ENCODE data around the gene PUSL1.

PUSL1 gene, protein sequence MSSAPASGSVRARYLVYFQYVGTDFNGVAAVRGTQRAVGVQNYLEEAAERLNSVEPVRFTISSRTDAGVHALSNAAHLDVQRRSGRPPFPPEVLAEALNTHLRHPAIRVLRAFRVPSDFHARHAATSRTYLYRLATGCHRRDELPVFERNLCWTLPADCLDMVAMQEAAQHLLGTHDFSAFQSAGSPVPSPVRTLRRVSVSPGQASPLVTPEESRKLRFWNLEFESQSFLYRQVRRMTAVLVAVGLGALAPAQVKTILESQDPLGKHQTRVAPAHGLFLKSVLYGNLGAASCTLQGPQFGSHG

DNA sequence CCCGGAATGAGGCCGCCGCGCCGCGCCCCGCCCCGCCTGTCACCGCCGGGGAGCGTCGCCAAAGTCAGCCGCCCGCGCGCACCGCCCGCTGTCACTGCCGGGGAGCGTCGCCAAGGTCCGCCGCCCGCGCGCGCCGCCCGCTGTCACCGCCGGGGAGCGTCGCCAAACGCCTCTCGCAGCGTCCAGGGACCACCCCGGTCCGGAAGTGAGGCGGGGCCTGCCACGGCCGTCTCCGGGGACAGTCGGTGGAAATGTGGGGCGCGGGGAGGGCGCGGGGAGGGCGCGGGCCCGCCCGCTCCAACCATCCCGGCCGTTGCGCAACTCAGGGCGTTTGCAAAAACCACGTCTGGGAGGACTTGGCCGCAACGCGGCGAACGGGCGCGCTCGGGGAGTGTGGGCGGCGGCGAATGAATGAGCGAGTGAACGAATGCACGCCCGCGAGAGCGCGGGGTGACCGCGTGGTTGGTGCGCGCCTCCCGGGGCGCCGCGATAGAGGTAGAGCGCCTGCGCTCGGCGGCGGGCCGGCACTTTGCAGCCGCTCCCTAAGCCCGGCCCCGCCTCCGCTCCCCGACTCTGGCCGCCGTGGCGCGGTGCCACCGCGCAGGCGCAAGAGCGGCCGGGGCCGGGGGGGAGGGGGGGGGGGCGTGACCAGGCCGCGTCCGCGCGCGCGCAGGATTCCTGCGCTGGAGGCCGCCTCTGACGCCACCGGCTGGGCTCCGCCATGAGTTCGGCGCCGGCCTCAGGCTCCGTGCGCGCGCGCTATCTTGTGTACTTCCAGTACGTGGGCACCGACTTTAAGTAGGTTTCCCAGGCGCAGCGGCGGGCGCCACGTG is at the start of gene PUSL1, which contains the start of gene ACAP3:
TSS of gene PUSL1 (plus strand) at position 675 of the 833 bp plus-strand sequence. CDS start at position 722, 47 bp downstream.
TSS of gene ACAP3 (minus strand) at position 8 of the 833 bp plus-strand sequence. CDS start 115 bp downstream, outside the sequence.
- peak; percentile 96 for DNase-seq (ENCODE audit: extremely low spot score)
- ChIA-PET CTCF (no interaction called here), POLR2A (no interaction called here)
- TF ChIP-seq ZNF384 (IDR thresholded peaks at IDR 0.05), result no peak
- TF ChIP-seq L3MBTL2 (conservative IDR thresholded peaks at IDR 0.05), result peak; percentile 67
- TF ChIP-seq, protein P1, sequence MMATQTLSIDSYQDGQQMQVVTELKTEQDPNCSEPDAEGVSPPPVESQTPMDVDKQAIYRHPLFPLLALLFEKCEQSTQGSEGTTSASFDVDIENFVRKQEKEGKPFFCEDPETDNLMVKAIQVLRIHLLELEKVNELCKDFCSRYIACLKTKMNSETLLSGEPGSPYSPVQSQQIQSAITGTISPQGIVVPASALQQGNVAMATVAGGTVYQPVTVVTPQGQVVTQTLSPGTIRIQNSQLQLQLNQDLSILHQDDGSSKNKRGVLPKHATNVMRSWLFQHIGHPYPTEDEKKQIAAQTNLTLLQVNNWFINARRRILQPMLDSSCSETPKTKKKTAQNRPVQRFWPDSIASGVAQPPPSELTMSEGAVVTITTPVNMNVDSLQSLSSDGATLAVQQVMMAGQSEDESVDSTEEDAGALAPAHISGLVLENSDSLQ (IDR thresholded peaks at IDR 0.05), result no peak
- TF ChIP-seq HDGF (IDR thresholded peaks at IDR 0.05; ENCODE audit: borderline replicate concordance), result no peak
- TF ChIP-seq CTBP1 (IDR thresholded peaks at IDR 0.05; ENCODE audit: borderline replicate concordance), result 0 out of 2 replicates have a peak, but pooled peaks have one; percentile 33
- peak; percentile 18; the same call in 1 of the 2 replicates for TF ChIP-seq FOXM1 (IDR thresholded peaks at IDR 0.05; ENCODE audit: borderline replicate concordance)
- TF ChIP-seq LEF1 (IDR thresholded peaks at IDR 0.05; ENCODE audit: borderline replicate concordance), result 0 out of 2 replicates have a peak, but pooled peaks have one; percentile 42
- TF ChIP-seq ELF4 (IDR thresholded peaks at IDR 0.05), result peak; percentile 29; the same call in 1 of the 2 replicates
- 0 out of 2 replicates have a peak, but pooled peaks have one; percentile 32 for TF ChIP-seq ARNT (IDR thresholded peaks at IDR 0.05)

DNA sequence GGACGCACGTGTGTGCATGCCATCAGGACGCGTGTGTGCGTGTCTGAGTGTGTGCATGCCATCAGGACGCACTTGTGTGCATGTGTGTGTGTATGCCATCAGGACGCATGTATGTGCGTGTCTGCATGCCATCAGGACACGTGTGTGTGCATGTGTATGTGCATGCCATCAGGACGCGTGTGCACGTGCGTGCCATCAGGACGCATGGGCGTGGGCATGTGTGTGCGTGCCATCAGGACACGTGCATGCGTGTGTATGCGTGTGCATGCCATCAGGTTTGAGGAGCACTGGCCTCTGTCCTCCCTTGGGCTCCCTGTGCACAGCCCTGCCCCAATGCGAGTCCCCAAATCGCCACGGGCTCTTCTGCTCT is 49.3 kb upstream of the PUSL1 start:
- TF ChIP-seq FOXM1 (IDR thresholded peaks at IDR 0.05; ENCODE audit: borderline replicate concordance) (no peak), BHLHE40 (IDR thresholded peaks at IDR 0.05; ENCODE audit: borderline replicate concordance) (no peak), FOXA1 (IDR thresholded peaks at IDR 0.05) (no peak), LEF1 (IDR thresholded peaks at IDR 0.05; ENCODE audit: borderline replicate concordance) (no peak), L3MBTL2 (conservative IDR thresholded peaks at IDR 0.05) (no peak), SUZ12 (IDR thresholded peaks at IDR 0.05) (no peak), HDGF (IDR thresholded peaks at IDR 0.05; ENCODE audit: borderline replicate concordance) (no peak), CTBP1 (IDR thresholded peaks at IDR 0.05; ENCODE audit: borderline replicate concordance) (no peak), ZNF384 (IDR thresholded peaks at IDR 0.05) (no peak), NFRKB (IDR thresholded peaks at IDR 0.05) (no peak), ARNT (IDR thresholded peaks at IDR 0.05) (no peak), ELF4 (IDR thresholded peaks at IDR 0.05) (no peak), FOXK2 (IDR thresholded peaks at IDR 0.05) (no peak)
- TF ChIP-seq, protein P1 (IDR thresholded peaks at IDR 0.05), result no peak
- POLR2A ChIA-PET, result no interaction called here
- DNase-seq (ENCODE audit: extremely low spot score), result no peak
- CTCF ChIA-PET, result no interaction called here

DNA sequence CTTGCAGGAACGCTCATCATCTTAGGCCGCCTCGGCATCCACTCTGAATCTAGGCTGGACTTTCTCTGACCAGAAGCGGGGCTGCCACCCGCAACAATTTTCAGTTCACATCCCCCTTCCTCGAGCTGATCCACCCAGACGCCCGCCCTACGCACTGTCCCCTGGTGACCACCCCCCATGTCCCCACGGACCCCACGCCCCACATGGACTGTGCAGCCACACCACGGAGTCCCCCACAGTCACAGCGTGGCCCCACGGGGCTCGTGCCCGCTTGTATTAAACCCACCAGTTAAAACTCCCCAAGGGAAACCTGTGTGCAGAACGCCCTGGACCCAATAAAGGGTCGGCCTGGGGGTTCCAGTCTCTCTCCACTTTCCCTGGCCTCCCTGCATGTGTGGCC is 48.9 kb upstream of the PUSL1 start:
- POLR2A ChIA-PET, result no interaction called here
- DNase-seq (ENCODE audit: extremely low spot score), result no peak
- CTCF ChIA-PET, result no interaction called here
- no peak for TF ChIP-seq HDGF (IDR thresholded peaks at IDR 0.05; ENCODE audit: borderline replicate concordance)
- no peak for TF ChIP-seq SP1 (IDR thresholded peaks at IDR 0.05)
- TF ChIP-seq FOXM1 (IDR thresholded peaks at IDR 0.05; ENCODE audit: borderline replicate concordance), result no peak
- TF ChIP-seq LEF1 (IDR thresholded peaks at IDR 0.05; ENCODE audit: borderline replicate concordance), result no peak
- TF ChIP-seq BHLHE40 (IDR thresholded peaks at IDR 0.05; ENCODE audit: borderline replicate concordance), result no peak
- no peak for TF ChIP-seq L3MBTL2 (conservative IDR thresholded peaks at IDR 0.05)
- TF ChIP-seq, protein P1 (IDR thresholded peaks at IDR 0.05), result no peak

DNA sequence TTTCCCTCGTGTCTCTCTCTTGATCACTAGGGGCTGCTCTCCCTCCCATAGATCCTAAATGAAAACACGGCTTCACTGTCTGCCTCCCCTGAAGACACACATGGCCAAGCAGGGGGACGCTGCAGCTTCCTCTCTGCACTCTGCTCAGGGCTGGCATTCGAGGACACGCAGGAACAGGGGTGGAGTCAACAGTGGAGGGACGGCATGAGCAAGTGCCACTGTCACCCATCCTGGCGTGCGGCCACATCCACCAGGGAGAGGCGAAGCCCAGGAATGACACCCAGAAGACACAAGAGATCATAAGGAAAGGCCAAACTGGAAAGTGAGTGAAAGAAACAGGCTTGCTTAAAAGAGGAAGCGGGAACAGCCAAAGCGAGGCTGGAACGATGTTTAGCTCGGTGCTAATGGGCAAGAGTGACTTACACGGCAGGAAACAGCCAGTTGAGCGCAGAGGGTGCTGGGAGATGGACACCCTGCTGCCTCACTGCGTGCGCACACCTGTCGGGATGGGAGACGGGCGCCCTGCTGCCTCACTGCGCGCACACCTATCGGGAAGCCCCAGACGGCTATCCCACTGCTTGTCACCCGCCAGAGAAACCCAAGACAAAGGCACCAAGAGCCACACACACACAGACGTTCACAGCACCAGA is 48.3 kb upstream of the PUSL1 start:
- CTCF ChIA-PET, result no interaction called here
- TF ChIP-seq, protein P1 (IDR thresholded peaks at IDR 0.05), result no peak
- no peak for TF ChIP-seq BHLHE40 (IDR thresholded peaks at IDR 0.05; ENCODE audit: borderline replicate concordance)
- POLR2A ChIA-PET, result interaction anchor here (0.9 kb wide), 1 partner anchor 13 kb away, joined by 3 read pairs; the partner anchor contains the start of gene UBE2J2
- no peak for DNase-seq (ENCODE audit: extremely low spot score)

DNA sequence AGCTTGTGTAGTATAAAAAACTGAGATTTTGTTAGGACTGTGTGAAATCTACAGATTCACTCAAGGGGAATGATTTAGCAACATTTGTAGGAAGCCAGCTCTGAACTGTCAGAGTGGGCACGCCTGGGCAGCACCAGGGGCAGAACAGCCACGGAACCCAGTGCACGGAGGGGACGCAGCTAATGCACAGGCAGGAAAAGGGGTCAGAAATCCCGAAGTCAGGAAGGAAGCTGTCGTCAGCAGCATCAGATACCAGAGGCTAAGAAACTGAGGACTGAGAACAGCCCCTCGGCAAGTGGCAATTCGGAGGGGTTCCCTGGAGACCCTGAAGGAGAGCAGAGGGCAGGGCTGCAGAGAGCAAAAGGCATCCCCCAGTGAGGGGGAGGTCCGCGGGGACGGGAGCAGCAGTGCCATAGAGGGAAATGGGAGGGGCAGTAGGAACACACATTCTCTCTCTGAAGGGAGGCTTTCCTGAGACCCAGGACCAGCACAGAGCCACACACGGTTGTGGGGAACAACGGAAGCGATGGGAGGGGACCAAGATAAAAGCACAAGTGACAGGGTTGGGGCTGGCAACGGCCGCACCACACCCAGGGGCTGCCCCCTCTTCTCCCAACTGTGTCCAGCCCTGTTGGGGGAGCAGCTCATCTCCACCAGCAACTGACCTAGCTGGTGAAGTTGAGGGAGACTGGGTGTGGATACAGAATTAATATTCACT is 47.4 kb upstream of the PUSL1 start:
- no peak for TF ChIP-seq NFRKB (IDR thresholded peaks at IDR 0.05)
- no peak for TF ChIP-seq ZNF384 (IDR thresholded peaks at IDR 0.05)
- no peak for TF ChIP-seq HDGF (IDR thresholded peaks at IDR 0.05; ENCODE audit: borderline replicate concordance)
- no peak for TF ChIP-seq ELF4 (IDR thresholded peaks at IDR 0.05)
- TF ChIP-seq TARDBP (IDR thresholded peaks at IDR 0.05), result no peak
- TF ChIP-seq SP1 (IDR thresholded peaks at IDR 0.05), result no peak
- TF ChIP-seq FOXA1 (IDR thresholded peaks at IDR 0.05), result no peak
- no peak for TF ChIP-seq SUZ12 (IDR thresholded peaks at IDR 0.05)
- no peak for TF ChIP-seq FOXM1 (IDR thresholded peaks at IDR 0.05; ENCODE audit: borderline replicate concordance)
- no peak for TF ChIP-seq ARNT (IDR thresholded peaks at IDR 0.05)
- TF ChIP-seq BHLHE40 (IDR thresholded peaks at IDR 0.05; ENCODE audit: borderline replicate concordance), result no peak
- no peak for TF ChIP-seq LEF1 (IDR thresholded peaks at IDR 0.05; ENCODE audit: borderline replicate concordance)
- TF ChIP-seq CTBP1 (IDR thresholded peaks at IDR 0.05; ENCODE audit: borderline replicate concordance), result no peak
- TF ChIP-seq, protein P1 (IDR thresholded peaks at IDR 0.05), result no peak
- TF ChIP-seq L3MBTL2 (conservative IDR thresholded peaks at IDR 0.05), result no peak
- no peak for TF ChIP-seq FOXK2 (IDR thresholded peaks at IDR 0.05)
- ChIA-PET POLR2A (interaction anchor here (0.9 to 1.1 kb wide), 2 partner anchors 10 to 12 kb away, joined by 3 read pairs; partner anchors contain the start of gene UBE2J2), CTCF (no interaction called here)
- DNase-seq (ENCODE audit: extremely low spot score), result no peak

Data from HEK293T (cell line).